IMR-90 (cell line): Measurements from ENCODE around the gene CCDC70.

ENCODE experiments used
- BHLHE40 ChIP-seq: fragments of 150-350 bp; IDR thresholded peaks from 2 replicates; pipeline ENCODE4 v1.6.1; 2016; ENCODE audit warnings: mild to moderate bottlenecking, low read depth, low read length
- CEBPB ChIP-seq: IDR thresholded peaks from 2 replicates; pipeline ENCODE4 v1.6.1; 2012; ENCODE audit warnings: low read depth, low read length, improper control_type of control experiment
- CHD1 ChIP-seq: IDR thresholded peaks from 2 replicates; pipeline ENCODE4 v1.6.1; 2012; ENCODE audit warnings: low read depth, low read length, improper control_type of control experiment
- FOS ChIP-seq: fragments of 150-350 bp; IDR thresholded peaks from 2 replicates; pipeline ENCODE4 v1.6.1; 2016; ENCODE audit warnings: low read depth, low read length
- MAFK ChIP-seq: IDR thresholded peaks from 2 replicates; pipeline ENCODE4 v1.6.1; 2012; ENCODE audit warnings: low read depth, low read length, improper control_type of control experiment
- MXI1 ChIP-seq: IDR thresholded peaks from 2 replicates; pipeline ENCODE4 v1.6.1; 2012; ENCODE audit warnings: low read depth, mild to moderate bottlenecking, low read length, moderate library complexity, borderline replicate concordance
- POLR2A ChIP-seq: IDR thresholded peaks from 2 replicates; pipeline ENCODE4 v1.6.1; 2012; ENCODE audit warnings: mild to moderate bottlenecking, low read depth, low read length
- RAD21 ChIP-seq: IDR thresholded peaks from 2 replicates; pipeline ENCODE4 v1.6.1; 2012; ENCODE audit warnings: low read length, improper control_type of control experiment
- RCOR1 ChIP-seq: IDR thresholded peaks from 2 replicates; pipeline ENCODE4 v1.6.1; 2012; ENCODE audit warnings: mild to moderate bottlenecking, low read length, improper control_type of control experiment; ENCODE audit not compliant: insufficient replicate concordance
- RFX5 ChIP-seq: IDR thresholded peaks from 2 replicates; pipeline ENCODE4 v1.8.0; 2012; ENCODE audit warnings: low read depth, mild to moderate bottlenecking, low read length, moderate library complexity
- SMC3 ChIP-seq: fragments of 150-350 bp; IDR thresholded peaks from 2 replicates; pipeline ENCODE4 v1.6.1; 2016; ENCODE audit warnings: low read depth, mild to moderate bottlenecking, antibody characterized with exemption, low read length, moderate library complexity
- TF ChIP-seq, protein P1 (sequence below): conservative IDR thresholded peaks from 2 replicates; pipeline ENCODE4 v1.5.1; 2012; ENCODE audit warnings: mild to moderate bottlenecking, low read depth, low read length, improper control_type of control experiment
- TF ChIP-seq, protein P2 (sequence below): fragments of 150-350 bp; IDR thresholded peaks from 2 replicates; pipeline ENCODE4 v1.6.1; 2016; ENCODE audit warnings: low read depth, mild to moderate bottlenecking, low read length, moderate library complexity, borderline replicate concordance
- TF ChIP-seq, protein P3 (sequence below): fragments of 150-350 bp; IDR thresholded peaks from 2 replicates; pipeline ENCODE4 v1.6.1; 2017; ENCODE audit warnings: mild to moderate bottlenecking, antibody characterized with exemption, low read length, low read depth

- TF ChIP-seq, protein P1, sequence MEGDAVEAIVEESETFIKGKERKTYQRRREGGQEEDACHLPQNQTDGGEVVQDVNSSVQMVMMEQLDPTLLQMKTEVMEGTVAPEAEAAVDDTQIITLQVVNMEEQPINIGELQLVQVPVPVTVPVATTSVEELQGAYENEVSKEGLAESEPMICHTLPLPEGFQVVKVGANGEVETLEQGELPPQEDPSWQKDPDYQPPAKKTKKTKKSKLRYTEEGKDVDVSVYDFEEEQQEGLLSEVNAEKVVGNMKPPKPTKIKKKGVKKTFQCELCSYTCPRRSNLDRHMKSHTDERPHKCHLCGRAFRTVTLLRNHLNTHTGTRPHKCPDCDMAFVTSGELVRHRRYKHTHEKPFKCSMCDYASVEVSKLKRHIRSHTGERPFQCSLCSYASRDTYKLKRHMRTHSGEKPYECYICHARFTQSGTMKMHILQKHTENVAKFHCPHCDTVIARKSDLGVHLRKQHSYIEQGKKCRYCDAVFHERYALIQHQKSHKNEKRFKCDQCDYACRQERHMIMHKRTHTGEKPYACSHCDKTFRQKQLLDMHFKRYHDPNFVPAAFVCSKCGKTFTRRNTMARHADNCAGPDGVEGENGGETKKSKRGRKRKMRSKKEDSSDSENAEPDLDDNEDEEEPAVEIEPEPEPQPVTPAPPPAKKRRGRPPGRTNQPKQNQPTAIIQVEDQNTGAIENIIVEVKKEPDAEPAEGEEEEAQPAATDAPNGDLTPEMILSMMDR: no peak
- TF ChIP-seq SMC3: no peak
- TF ChIP-seq, protein P2, sequence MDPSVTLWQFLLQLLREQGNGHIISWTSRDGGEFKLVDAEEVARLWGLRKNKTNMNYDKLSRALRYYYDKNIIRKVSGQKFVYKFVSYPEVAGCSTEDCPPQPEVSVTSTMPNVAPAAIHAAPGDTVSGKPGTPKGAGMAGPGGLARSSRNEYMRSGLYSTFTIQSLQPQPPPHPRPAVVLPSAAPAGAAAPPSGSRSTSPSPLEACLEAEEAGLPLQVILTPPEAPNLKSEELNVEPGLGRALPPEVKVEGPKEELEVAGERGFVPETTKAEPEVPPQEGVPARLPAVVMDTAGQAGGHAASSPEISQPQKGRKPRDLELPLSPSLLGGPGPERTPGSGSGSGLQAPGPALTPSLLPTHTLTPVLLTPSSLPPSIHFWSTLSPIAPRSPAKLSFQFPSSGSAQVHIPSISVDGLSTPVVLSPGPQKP: no peak
- no peak for TF ChIP-seq POLR2A
- TF ChIP-seq RFX5: no peak
- no peak for TF ChIP-seq RCOR1
- TF ChIP-seq, protein P3, sequence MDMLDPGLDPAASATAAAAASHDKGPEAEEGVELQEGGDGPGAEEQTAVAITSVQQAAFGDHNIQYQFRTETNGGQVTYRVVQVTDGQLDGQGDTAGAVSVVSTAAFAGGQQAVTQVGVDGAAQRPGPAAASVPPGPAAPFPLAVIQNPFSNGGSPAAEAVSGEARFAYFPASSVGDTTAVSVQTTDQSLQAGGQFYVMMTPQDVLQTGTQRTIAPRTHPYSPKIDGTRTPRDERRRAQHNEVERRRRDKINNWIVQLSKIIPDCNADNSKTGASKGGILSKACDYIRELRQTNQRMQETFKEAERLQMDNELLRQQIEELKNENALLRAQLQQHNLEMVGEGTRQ: no peak
- no peak for TF ChIP-seq MXI1
- no peak for TF ChIP-seq RAD21
- no peak for TF ChIP-seq MAFK
- TF ChIP-seq BHLHE40: no peak
- TF ChIP-seq CHD1: no peak
- TF ChIP-seq FOS: no peak
- TF ChIP-seq CEBPB: no peak
Observed at GRCh38 chr13:51869916-51870315, 8.1 kb downstream of the CCDC70 start.
